HepG2 (cell line): Measurements from ENCODE around the gene VPS37D. TPM values are rescaled to one million over a fixed set of nuclear protein-coding genes. Genes with fewer than 3 reads are reported as not detected.

ENCODE experiments used
- HMGA1 ChIP-seq: sonication (generic); formaldehyde crosslinking; conservative IDR thresholded peaks from 2 replicates; pipeline ENCODE4 v1.4.0; 2020; ENCODE audit warnings: missing genetic modification reagents
- KLF13 ChIP-seq: sonication (generic); formaldehyde crosslinking; IDR thresholded peaks from 2 replicates; pipeline ENCODE4 v1.4.0; 2020; ENCODE audit warnings: mild to moderate bottlenecking, missing genetic modification reagents
- NFAT5 ChIP-seq: sonication (generic); formaldehyde crosslinking; IDR thresholded peaks from 2 replicates; pipeline ENCODE4 v1.4.0; 2020; ENCODE audit warnings: missing genetic modification reagents
- NFIC ChIP-seq: IDR thresholded peaks from 2 replicates; pipeline ENCODE4 v1.6.1; 2012; ENCODE audit warnings: mild to moderate bottlenecking, low read length, inconsistent platforms
- PAXIP1 ChIP-seq: sonication (generic); formaldehyde crosslinking; conservative IDR thresholded peaks from 2 replicates; pipeline ENCODE4 v1.4.0; 2020; ENCODE audit warnings: mild to moderate bottlenecking, missing genetic modification reagents, moderate library complexity
- SAP130 ChIP-seq: IDR thresholded peaks from 2 replicates; pipeline ENCODE4 v1.6.1; 2016; ENCODE audit warnings: low read depth
- SP2 ChIP-seq: sonication (generic); formaldehyde crosslinking; IDR thresholded peaks from 2 replicates; pipeline ENCODE4 v1.5.1; 2020; ENCODE audit warnings: mild to moderate bottlenecking, missing genetic modification reagents
- SSRP1 ChIP-seq: IDR thresholded peaks from 2 replicates; pipeline ENCODE4 v1.6.1; 2016; ENCODE audit warnings: control low read depth
- TBX2 ChIP-seq: sonication (generic); formaldehyde crosslinking; IDR thresholded peaks from 2 replicates; pipeline ENCODE4 v1.5.0; 2020; ENCODE audit warnings: missing genetic modification reagents, mild to moderate bottlenecking, borderline replicate concordance
- TOPORS ChIP-seq: sonication (generic); formaldehyde crosslinking; IDR thresholded peaks from 2 replicates; pipeline ENCODE4 v1.8.0; 2023; ENCODE audit warnings: mild to moderate bottlenecking, missing genetic modification reagents
- ZBTB8A ChIP-seq: sonication (generic); formaldehyde crosslinking; IDR thresholded peaks from 2 replicates; pipeline ENCODE4 v1.4.0; 2020; ENCODE audit warnings: mild to moderate bottlenecking, low read depth, missing genetic modification reagents, borderline replicate concordance
- ZNF296 ChIP-seq: sonication (generic); formaldehyde crosslinking; conservative IDR thresholded peaks from 2 replicates; pipeline ENCODE4 v1.5.0; 2020; ENCODE audit warnings: mild to moderate bottlenecking, missing genetic modification reagents
- ZNF547 ChIP-seq: sonication (generic); formaldehyde crosslinking; IDR thresholded peaks from 2 replicates; pipeline ENCODE4 v1.5.1; 2020; ENCODE audit warnings: mild to moderate bottlenecking, missing genetic modification reagents
- ZNF878 ChIP-seq: sonication (generic); formaldehyde crosslinking; IDR thresholded peaks from 2 replicates; pipeline ENCODE4 v1.8.1; 2023; ENCODE audit warnings: mild to moderate bottlenecking, missing genetic modification reagents, moderate library complexity
- ZXDC ChIP-seq: sonication (generic); formaldehyde crosslinking; IDR thresholded peaks from 2 replicates; pipeline ENCODE4 v1.5.0; 2020; ENCODE audit warnings: mild to moderate bottlenecking, missing genetic modification reagents
- polyA plus RNA-seq, 8 experiments: library from polyadenylated mRNA; depleted of rRNA in 3 of 8; stranded (reverse) in 7 of 8; unstranded in 1 of 8; fragments of >200 nt; fragmentation: Illumina TruSeq in 4 of 8; extraction: Trizol in 4 of 8; gene quantifications; 2 replicates each; pipeline versions ENCODE4 v1.2.1 to v1.2.3, GENCODE V29; 2011 to 2016; ENCODE audit warnings: low read depth in 4 of 8, missing spikeins in 1 of 8, mixed read lengths in 1 of 8; ENCODE audit not compliant: insufficient read depth in 1 of 8
- total RNA-seq, 5 experiments: library from RNA; depleted of rRNA; stranded (reverse); fragments of >200 nt; fragmentation: Illumina TruSeq; extraction: Trizol; gene quantifications; 2 replicates each; pipeline ENCODE4 v1.2.3, GENCODE V29; 2016; ENCODE audit warnings: low read depth in 1 of 5

Gene VPS37D
- total and polyA plus RNA-seq, 2 of the 13 experiments (the other 11 are each of a cell fraction or from before 2014, with no cell fraction given), result 3.8 to 6.3 TPM

- TF ChIP-seq ZXDC (CRISPR knock-in tag), result no peak; the same call in none of the 2 replicates
- no peak for TF ChIP-seq ZNF296
- 0 out of 2 replicates have a peak, but pooled peaks have one; percentile 16 for TF ChIP-seq SSRP1 (CRISPR knock-in tag)
- no peak; the same call in 1 of the 2 replicates for TF ChIP-seq TOPORS
- peak; percentile 49 for TF ChIP-seq NFIC
- peak; percentile 95 for TF ChIP-seq PAXIP1 (CRISPR knock-in tag)
- no peak for TF ChIP-seq HMGA1 (CRISPR knock-in tag)
- TF ChIP-seq ZBTB8A (CRISPR knock-in tag), result peak; percentile 81
- TF ChIP-seq ZNF547, result peak; percentile 61; the same call in 1 of the 2 replicates
- no peak for TF ChIP-seq KLF13
- peak; percentile 94 for TF ChIP-seq SAP130 (CRISPR knock-in tag)
- TF ChIP-seq SP2 (CRISPR knock-in tag), result no peak
- TF ChIP-seq NFAT5 (CRISPR knock-in tag), result no peak
- peak; percentile 44; the same call in 1 of the 2 replicates for TF ChIP-seq ZNF878 (CRISPR knock-in tag)
- TF ChIP-seq TBX2 (CRISPR knock-in tag), result peak; percentile 97
Observed at GRCh38 chr7:73622909-73623797, 44.5 kb upstream of the VPS37D start (continued).
